Activated CD8-positive, alpha-beta memory T cell treated with anti-CD3 and anti-CD28 coated beads, Interleukin-2, amount 50 U/mL, for 4 hours (primary cell): ENCODE results near the gene COMMD7.

Experiments used
- DNase-seq: peaks from one replicate; pipeline ENCODE4 v3.0.0-alpha.2; 2020

Gene COMMD7

DNA sequence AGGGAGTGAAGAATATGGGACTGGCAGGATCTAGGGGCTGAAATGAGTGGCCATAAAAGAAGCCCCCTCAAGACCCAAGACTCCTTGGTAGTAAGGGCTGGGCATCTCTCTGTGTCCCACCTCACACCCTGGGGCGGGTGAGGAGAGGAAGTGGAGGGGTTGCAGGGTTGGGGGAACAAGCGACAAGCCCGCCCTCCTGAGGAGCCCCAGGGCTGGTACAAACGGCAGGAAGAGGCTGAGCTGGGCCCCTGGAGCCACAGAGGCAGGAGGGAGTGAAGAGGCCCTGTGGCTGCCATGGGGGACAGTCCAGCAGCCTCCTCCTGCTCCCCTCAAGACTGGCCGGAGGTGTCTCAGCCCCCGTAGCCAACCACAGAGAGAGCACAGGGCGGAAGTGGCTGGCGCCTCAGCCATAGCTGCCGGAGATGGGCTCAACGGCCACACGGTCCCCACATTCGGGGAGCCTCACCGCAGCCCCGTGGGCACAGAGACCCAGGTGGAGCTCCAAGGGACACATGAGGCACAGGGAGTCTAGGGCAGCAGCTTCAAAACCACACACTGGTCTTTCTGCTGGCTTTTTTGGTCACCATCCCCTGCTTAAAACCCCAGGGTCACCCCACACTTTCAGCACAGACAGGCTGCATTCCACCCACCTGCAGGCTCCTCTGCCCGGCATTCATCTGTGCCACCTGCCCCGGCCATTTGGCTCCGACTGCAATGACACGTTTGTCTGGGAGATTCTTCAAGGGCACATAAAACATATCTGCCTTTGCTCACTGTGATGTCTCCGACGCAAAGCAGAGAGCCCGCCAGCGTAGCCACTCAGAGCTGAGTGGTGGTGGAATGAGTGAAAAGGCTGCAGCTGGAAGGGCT is 70.0 kb downstream of the COMMD7 start:
- DNase-seq, result peak; percentile 24

DNA sequence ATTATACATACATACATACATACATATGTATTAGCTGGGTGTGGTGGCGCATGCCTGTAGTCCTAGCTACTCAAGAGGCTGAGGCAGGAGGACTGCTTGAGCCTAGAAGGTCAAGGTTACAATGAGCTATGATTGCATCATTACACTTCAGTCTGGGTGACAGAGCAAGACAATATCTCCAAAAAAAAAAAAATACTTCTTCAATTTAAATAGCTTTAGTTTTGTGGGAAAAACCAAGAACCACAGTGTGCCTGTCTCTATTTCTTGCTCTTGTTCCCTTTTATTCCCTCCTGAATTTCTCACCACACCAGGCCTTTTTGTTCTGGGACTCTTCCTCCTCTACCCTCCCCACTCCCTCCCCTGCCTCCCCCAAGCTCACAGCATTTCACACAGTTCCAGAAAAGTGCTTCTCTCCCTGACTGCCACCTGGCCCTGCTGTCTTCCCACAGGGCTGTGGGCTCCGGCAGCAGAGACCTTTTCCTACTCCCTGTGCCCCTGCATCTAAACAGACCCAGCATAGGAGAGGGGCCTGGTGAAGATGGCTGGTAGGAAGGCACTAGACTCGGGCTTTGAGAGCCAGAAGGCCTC is 70.8 kb downstream of the COMMD7 start:
- no peak for DNase-seq

DNA sequence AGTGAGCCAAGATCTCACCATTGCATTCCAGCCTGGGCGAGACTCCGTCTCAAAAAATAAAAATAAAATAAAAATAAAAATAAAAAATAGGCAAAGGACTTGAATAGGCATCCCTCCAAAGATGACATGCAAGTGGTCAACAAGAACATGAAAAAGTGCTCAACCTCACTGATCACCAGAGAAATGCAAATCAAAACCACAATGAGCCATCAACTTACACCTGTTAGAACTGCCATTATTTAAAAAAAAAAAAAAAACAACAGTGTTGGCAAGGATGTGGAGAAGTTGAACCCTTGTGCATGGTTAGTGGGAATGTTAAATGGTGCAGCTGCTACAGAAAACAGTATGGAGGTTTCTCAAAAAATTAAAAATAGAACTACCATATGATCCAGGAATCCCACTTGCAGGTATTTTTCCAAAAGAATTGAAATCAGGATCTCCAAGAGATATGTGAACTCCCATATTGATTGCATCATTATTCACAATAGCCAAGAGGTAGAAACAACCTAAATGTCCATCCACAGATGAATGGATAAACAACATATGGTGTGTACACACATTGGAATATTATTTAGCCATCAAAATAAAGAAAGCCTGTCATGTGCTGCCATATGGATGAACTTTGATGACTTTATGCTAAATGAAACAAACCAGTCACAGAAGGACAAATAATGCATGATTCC is 72.4 kb downstream of the COMMD7 start:
- no peak for DNase-seq

DNA sequence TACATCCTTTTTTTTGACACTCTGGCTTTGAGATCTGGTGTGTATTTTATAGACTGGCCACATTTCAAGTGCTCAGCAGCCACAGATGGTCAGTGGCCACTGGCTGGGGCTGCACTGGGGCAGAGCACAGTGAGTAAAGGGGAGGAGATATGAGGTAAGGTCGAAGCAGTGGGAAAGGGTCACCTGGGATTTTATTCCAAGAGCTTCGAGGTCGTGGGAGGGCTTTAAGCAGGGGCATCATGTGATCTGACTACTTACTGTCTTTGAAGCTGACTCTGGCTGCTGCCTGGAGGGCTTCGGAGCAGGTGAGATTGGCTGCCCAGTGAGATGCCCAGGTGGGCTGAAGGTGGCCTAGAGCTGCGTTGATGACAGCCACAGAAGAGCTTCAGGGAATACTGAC is 76.2 kb downstream of the COMMD7 start:
- no peak for DNase-seq

DNA sequence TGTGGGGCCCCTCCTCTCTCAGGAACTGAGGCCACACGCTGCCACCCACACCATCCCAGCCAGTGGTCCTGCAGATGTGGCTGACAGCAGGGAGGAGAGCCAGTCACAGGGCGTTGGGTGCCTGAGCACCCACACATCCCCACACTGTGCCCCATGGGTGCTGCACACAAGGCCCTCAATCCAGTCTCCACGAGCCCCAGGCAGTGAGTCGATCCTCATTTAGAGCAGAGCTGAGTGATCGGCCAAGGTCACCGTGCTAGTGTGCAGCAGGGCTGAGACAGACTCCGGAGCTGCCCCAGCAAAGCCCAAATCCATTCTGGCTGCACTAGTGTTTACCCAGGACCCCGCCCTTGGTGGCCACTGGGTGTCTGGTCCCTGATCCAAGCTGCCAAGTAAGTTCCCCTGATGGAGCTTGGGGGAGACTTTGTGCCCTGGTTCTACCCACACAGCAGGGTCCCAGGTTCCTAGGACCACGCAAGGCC is 78.5 kb downstream of the COMMD7 start:
- no peak for DNase-seq

DNA sequence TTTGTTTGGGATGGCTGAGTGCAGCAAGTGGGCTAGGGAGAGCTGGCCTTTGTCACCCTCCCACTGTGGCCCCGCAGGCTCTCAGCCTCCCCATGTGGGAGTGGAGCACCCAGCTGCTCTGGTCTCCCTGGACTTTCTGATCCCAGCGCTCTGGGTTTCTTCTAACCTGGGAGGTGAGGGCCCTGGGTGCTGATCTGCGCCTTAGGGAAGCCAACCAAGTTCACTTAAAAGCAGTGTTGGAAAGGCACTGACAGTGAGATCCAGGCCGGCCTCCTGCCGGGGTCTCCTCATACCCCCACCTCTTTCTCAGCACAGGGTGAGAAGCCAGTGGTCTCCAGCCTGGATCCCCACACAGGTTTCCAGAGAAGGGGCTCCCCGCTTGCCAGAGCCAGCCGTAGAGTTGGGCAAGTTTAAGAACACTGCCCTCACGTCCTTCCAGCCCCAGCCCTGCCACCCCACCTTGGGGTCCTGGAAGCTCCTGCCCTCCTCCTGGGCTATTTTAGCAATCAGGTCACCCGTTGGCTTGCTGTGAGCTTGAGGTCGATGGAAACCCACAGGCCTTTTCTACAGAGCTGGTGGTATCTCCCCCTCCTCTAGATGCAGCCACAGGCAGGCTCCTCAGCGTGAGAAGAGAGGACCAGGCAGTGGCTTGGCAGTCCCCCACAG is 79.1 kb downstream of the COMMD7 start:
- DNase-seq, result no peak

DNA sequence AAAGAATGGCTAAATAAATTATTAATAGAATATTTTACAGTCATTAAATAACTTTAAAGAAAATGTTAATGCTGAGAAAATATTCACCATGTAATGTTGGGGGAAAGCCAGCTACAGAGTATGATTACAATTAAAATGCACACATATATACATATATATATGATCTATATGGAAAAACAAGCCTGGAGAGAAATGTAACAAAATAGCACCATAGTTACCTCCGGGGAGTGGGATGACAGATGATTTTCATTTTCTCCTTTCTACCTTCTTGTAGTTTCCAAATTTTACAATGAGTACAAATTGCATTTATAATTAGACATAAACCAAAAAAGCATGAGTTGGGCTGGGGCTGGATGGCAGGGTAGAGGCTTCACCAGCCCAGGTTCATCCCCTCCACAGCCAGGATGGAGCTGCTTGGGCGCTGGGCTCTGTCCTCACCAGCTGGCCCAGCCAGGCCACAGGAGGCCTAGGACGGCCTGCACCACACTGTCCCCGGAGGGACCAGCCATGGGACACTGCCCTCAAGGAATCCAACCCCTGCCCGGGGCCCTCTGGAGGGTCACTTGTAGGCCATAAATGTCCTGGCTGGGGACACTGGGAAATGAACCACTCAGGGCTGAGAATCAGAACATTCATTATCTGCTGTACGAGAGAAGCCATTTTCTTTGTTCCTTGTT is 79.8 kb downstream of the COMMD7 start:
- DNase-seq, result no peak

DNA sequence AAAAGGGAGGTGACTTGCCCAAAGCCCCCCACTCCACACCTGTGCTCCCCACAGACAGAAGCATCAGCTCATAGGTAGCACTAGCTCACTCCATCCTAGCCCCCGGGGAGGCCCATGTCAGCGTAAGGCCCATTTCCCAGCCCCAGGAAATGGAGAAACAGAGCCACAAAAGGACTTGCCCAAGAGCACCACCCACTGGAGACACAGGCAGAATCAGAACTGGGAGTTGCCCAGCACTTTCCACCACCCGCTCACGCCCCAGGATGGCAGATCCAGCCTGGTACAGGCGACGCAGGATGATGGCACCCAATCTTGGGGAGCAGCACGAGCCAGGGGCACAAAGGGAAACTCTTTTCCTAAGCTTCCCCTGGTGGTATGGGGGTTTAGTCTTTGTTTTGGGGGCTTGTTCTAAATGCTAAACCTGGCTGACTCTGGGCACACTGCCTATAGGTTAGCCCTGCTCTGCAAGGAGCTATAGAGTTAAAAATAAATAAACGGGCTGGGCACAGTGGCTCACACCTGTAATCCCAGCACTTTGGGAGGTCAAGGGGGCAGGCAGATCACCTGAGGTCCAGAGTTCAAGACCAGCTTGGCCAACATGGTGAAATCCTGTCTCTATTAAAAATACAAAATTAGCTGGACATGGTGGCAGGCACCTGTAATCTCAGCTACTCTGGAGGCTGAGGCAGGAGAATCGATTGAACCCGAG is 81.3 kb downstream of the COMMD7 start:
- DNase-seq, result no peak

DNA sequence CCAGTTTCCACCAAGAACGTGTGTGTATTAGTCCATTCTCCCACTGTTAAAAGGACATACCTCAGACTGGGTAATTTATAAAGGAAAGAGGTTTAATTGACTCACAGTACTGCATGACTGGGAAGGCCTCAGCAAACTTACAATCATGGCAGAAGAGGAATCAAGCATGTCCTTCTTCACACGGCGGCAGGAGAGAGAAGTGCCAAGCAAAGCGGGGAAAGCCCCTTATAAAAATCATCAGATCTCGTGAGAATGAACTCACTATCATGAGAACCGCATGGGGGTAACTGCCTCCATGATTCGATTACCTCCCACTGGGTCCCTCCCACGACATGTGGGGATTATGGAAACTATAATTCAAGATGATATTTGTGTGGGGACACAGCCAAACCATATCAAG is 82.6 kb downstream of the COMMD7 start:
- DNase-seq, result no peak

DNA sequence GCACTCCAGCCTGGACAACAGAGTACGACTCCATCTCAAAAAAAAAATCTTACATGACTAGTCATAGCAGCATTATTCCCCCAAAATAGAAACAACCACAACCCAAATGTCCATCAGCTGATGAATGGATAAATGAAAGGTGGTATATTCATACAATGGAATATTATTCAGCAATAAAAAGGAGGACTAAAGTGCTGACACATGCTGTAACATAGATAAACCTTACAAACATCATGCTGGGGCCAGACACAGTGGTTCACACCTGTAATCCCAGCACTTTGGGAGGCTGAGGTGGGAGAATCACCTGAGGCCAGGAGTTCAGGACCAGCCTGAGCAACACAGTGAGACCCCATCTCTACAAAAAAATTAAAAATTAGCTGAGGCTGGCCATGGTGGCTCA is 86.4 kb downstream of the COMMD7 start:
- DNase-seq, result no peak

DNA sequence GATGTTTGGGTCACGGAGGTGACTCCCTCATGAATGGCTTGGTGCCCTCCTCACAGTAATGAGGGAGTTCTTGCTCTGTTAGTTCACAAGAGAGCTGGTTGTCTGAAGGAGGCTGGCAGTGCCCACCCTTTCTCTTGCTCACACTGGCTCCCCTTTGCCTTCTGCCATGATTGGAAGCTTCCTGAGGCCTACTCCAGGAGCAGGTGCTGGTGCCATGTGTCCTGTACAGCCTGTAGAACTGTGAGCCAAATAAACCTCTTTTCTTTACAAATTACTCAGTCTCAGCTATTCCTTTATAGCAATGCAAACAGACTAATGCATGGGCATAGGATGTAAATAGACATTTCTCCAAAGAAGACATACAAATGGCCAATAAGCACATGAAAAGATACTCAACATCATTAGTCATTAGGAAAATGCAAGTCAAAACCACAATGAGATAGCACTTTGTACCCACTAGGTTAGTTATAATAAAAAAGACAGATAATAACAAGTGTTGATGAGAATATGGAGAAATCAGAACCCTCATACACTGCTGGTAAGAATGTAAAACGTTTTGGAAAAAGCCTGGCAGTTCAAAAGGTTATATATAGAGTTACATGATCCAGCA is 87.3 kb downstream of the COMMD7 start:
- no peak for DNase-seq

DNA sequence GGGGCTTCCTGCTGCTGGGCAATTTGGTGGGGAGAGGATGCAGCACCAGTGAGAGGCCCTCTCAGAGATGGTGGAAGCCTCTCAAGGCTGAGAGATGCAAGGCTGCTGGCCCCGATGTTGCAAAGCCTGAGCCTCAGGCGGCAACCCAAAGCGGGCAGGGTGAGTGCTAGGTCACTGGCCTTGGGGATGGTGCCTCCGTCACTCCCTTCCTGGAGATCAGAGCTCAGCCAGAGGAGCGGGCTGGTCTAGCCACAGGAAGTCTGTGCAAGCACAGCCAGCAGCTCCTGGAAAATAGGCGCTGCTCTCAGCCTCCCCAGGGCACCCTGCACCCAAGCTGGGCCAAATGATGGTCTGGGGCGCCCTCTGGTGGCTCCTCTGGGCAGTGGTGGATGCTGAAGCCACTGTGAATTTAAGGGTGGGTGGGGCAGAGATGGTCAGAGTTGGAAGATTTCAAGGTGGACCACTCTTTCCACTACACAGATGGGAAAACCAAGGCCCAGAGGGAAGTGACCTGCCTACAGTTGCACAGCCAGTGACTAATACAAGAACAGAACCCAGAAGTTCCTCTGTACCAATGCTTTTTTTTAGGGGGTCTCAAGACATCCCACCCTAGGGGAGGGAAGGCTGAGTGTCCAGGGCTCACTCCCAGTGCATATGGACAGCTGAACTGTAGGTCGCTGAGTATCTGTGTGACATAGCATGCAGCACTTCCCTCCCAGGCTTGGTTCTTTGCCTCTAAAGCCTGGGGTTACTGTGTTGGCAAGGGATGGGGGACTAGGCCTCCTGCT is 90.3 kb downstream of the COMMD7 start:
- peak; percentile 89 for DNase-seq
